ENCODE data around the gene BMP8A.
"Not testable (repeated sequence)": the region's sequence is repeated elsewhere in the genome, so short reads cannot be mapped to it uniquely, and the experiment has no call there.

BMP8A gene

DNA sequence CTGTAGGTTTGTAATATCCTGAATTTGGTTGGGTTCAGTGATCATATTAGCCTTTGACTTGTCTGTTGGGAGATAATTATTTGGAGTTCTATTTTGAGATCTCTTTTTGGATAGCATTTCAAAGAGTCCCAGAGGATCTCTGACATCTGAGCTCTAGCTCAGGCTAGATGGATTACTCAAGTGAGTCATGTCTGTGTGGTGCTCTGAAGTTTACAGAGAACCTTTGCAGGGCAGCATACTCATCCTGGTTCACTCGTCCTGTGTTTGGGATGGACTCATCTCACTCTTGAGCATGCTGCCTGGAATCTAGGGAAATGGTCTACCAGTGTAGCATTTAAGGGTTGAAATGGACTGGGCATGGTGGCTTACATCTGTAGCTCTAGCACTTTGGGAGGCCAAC is 29.4 kb upstream of the BMP8A start:
- Histone ChIP-seq H3K27ac (ENCODE audit: low read depth, low read length) (no peak overlapping the region), H3K36me3 (ENCODE audit: insufficient read depth, low read length) (peaks cover 54% of the 10 kb centered on the region), H3K4me1 (ENCODE audit: control insufficient read depth, insufficient read depth, low read length, unreplicated experiment) (peaks cover 3% of the 10 kb centered on the region), H3K4me3 (ENCODE audit: low read depth, low read length) (no peak overlapping the region), H2AFZ (ENCODE audit: low read length, unreplicated experiment) (no peak overlapping the region), H3K27me3 (ENCODE audit: insufficient read depth, low read length) (no peaks in the 10 kb centered on the region), H3K79me2 (ENCODE audit: control insufficient read depth, insufficient read depth, low read length, unreplicated experiment) (no peaks in the 10 kb centered on the region)

DNA sequence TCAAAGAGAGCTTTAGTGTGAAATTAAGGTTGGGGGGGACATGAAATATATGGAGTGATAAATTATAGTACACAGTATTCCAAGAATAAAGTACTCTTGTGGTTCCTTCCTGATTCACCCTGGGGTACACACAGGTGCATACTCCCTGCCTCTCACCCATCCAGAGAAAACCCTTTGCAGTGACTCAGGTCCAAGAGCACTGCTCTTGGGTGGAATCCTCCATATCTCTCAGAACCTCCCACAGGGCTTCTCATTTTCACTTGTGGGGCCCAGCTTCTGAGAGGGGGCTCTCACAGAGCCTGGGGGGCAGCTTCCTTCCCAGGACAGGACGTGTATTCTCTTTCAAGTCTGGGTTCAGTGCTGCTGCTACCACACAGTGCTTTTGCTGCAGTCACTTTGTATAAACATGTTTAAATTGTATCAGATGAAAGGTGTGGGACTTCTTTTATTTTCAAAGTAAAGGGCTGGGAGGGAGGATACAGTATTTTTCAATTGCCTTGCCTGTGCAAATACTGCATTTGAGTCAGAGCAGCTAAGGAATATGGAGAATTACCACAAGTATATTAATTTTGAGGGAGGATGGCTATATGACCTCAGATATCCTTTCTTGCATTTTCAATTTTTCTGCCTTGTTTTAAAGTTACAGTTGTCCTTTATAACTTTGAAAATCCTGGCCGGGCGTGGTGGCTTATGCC is 24.9 kb upstream of the BMP8A start:
- no peak overlapping the region for H3K27ac ChIP-seq (ENCODE audit: low read depth, low read length)
- no peak overlapping the region for H2AFZ ChIP-seq (ENCODE audit: low read length, unreplicated experiment)
- no peak overlapping the region for H3K4me3 ChIP-seq (ENCODE audit: low read depth, low read length)
- H3K4me1 ChIP-seq (ENCODE audit: control insufficient read depth, insufficient read depth, low read length, unreplicated experiment) = peaks cover 3% of the 10 kb centered on the region
- no peaks in the 10 kb centered on the region for H3K27me3 ChIP-seq (ENCODE audit: insufficient read depth, low read length)
- peaks cover 32% of the 10 kb centered on the region for H3K36me3 ChIP-seq (ENCODE audit: insufficient read depth, low read length)
- no peaks in the 10 kb centered on the region for H3K79me2 ChIP-seq (ENCODE audit: control insufficient read depth, insufficient read depth, low read length, unreplicated experiment)

DNA sequence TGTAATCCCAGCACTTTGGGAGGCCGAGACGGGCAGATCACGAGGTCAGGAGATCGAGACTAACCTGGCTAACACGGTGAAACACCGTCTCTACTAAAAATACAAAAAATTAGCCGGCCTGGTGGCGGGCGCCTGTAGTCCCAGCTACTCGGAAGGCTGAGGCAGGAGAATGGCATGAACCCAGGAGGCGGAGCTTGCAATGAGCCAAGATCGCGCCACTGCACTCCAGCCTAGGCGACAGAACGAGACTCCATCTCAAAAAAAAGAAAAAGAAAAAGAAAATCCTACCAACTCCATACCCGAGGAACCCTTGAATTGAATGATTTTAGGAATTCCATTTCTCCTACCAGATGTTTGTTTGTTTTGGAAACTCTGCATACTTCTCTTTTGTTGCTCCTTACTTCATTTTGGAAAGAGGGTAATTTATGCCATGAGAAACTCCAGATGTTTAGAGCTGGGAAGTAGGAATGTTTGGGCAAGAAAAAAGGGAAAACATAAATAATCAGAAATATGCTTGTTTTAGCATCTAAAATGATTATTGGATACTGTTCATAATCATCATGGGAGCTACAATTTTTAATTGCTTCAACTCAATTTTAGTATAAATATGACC is 24.2 kb upstream of the BMP8A start:
- H3K27ac ChIP-seq (ENCODE audit: low read depth, low read length); H3K27me3 ChIP-seq (ENCODE audit: insufficient read depth, low read length); H3K79me2 ChIP-seq (ENCODE audit: control insufficient read depth, insufficient read depth, low read length, unreplicated experiment); H2AFZ ChIP-seq (ENCODE audit: low read length, unreplicated experiment); H3K4me3 ChIP-seq (ENCODE audit: low read depth, low read length); H3K4me1 ChIP-seq (ENCODE audit: control insufficient read depth, insufficient read depth, low read length, unreplicated experiment): not testable (repeated sequence)
- H3K36me3 ChIP-seq (ENCODE audit: insufficient read depth, low read length) = peaks cover 28% of the 10 kb centered on the region

DNA sequence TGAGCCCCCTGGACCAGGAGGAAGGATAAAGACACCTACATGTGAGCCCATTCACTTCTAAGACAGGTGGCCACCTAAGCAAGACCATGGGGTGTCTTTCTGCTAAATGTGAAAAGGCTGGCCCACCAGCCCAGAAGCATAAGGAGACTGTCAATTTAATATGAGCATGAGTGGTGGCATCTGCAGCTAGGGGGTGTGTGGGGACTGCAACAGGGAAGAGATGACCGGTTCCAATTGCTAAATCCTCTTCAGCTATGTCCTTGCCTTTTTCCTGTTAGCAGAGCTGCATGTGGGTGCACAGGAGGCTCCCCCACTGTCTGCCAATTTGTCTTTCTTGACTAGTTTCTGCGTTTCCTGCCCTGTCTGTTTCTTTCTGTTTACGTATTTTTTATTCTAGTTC is 22.3 kb upstream of the BMP8A start:
- Histone ChIP-seq H3K36me3 (ENCODE audit: insufficient read depth, low read length) (peaks cover 23% of the 10 kb centered on the region), H3K4me1 (ENCODE audit: control insufficient read depth, insufficient read depth, low read length, unreplicated experiment) (no peaks in the 10 kb centered on the region), H2AFZ (ENCODE audit: low read length, unreplicated experiment) (no peak overlapping the region), H3K27ac (ENCODE audit: low read depth, low read length) (no peak overlapping the region), H3K4me3 (ENCODE audit: low read depth, low read length) (no peak overlapping the region), H3K79me2 (ENCODE audit: control insufficient read depth, insufficient read depth, low read length, unreplicated experiment) (no peaks in the 10 kb centered on the region), H3K27me3 (ENCODE audit: insufficient read depth, low read length) (no peaks in the 10 kb centered on the region)

DNA sequence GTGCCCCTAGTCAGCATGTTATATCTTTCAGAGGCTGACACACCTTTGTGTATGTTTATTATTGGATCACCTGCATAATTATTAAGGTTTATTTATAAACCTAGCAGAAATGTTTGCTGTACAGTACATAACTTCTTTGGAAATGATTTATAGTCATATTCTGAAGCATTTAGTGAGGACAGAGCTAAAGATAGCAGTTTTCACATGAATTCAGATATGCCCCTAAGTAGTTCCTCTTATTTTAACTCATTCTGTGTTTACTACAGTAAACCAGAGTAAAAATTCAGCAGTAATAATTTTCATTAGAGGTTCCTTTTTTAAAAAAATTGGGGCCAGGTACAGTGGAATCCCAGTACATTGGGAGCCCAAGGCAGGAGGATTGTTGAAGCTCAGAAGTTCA is 21.4 kb upstream of the BMP8A start:
- Histone ChIP-seq H3K36me3 (ENCODE audit: insufficient read depth, low read length) (peaks cover 19% of the 10 kb centered on the region), H3K4me3 (ENCODE audit: low read depth, low read length) (no peak overlapping the region), H2AFZ (ENCODE audit: low read length, unreplicated experiment) (no peak overlapping the region), H3K27me3 (ENCODE audit: insufficient read depth, low read length) (no peaks in the 10 kb centered on the region), H3K27ac (ENCODE audit: low read depth, low read length) (no peak overlapping the region), H3K79me2 (ENCODE audit: control insufficient read depth, insufficient read depth, low read length, unreplicated experiment) (no peaks in the 10 kb centered on the region), H3K4me1 (ENCODE audit: control insufficient read depth, insufficient read depth, low read length, unreplicated experiment) (no peaks in the 10 kb centered on the region)

DNA sequence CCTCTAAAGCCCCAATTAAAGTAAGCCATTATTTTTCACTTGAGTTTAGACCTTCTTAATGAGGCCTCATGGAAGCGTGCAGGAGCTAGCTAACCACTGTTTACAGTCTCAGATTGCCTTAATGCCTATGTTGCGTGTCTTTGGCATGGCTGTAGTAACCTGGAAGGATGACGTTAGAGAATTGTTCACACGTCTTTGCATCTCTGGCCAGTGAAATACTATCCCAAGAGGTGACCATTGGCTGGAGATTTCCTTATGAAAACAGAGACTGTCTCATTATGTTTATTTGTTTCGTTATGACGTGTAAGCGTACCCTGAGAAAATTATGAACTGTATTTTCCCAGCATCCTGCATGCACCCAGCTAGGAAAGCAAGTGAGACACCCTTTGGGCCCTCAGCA is 18.6 kb upstream of the BMP8A start:
- Histone ChIP-seq H3K79me2 (ENCODE audit: control insufficient read depth, insufficient read depth, low read length, unreplicated experiment) (no peaks in the 10 kb centered on the region), H3K27ac (ENCODE audit: low read depth, low read length) (no peak overlapping the region), H3K36me3 (ENCODE audit: insufficient read depth, low read length) (peaks cover 12% of the 10 kb centered on the region), H3K4me1 (ENCODE audit: control insufficient read depth, insufficient read depth, low read length, unreplicated experiment) (no peaks in the 10 kb centered on the region), H2AFZ (ENCODE audit: low read length, unreplicated experiment) (no peak overlapping the region), H3K27me3 (ENCODE audit: insufficient read depth, low read length) (no peaks in the 10 kb centered on the region), H3K4me3 (ENCODE audit: low read depth, low read length) (no peak overlapping the region)

DNA sequence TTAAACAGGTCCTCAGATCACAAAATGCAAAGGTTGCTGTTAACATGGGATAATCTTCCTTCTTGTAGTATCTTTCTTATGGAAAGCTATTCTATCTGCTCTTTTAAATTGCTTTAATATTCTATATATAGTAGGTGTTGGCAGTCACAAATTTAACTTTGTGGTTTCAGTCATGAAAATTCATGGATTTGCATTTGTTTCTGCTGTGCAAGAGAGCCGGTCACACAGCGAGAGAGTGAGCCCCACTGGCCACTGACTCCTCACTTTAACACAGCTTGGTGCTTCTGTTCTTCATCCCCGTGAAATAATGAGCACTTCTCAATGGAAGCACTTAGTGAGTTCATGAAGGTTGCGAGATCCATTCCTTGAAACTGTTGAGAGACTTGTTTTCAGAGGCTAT is 18.1 kb upstream of the BMP8A start:
- peaks cover 12% of the 10 kb centered on the region for H3K36me3 ChIP-seq (ENCODE audit: insufficient read depth, low read length)
- no peak overlapping the region for H3K27ac ChIP-seq (ENCODE audit: low read depth, low read length)
- H3K4me1 ChIP-seq (ENCODE audit: control insufficient read depth, insufficient read depth, low read length, unreplicated experiment) = no peaks in the 10 kb centered on the region
- no peaks in the 10 kb centered on the region for H3K79me2 ChIP-seq (ENCODE audit: control insufficient read depth, insufficient read depth, low read length, unreplicated experiment)
- no peak overlapping the region for H3K4me3 ChIP-seq (ENCODE audit: low read depth, low read length)
- H2AFZ ChIP-seq (ENCODE audit: low read length, unreplicated experiment) = no peak overlapping the region
- no peaks in the 10 kb centered on the region for H3K27me3 ChIP-seq (ENCODE audit: insufficient read depth, low read length)

DNA sequence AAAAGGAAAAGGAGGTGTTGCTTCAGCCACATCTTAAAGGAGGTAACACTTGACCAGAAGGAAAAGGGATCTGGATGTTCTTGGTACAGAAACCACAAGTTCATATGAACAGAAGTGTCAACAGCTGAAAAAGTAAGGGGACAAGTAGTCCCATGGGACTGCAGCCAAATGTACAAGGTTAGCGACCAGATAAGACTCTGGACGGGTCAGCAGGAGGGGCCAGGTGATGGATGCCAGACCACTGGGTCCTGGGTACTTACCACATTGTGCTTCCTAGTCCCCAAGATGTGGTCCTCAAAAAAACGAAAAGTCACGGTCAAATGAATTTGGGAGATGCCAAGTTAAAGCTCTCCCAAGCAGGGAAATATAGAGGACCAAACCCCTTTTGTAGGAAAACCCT is 16.6 kb upstream of the BMP8A start:
- Histone ChIP-seq H3K79me2 (ENCODE audit: control insufficient read depth, insufficient read depth, low read length, unreplicated experiment) (no peaks in the 10 kb centered on the region), H3K4me3 (ENCODE audit: low read depth, low read length) (no peak overlapping the region), H2AFZ (ENCODE audit: low read length, unreplicated experiment) (no peak overlapping the region), H3K27ac (ENCODE audit: low read depth, low read length) (no peak overlapping the region), H3K4me1 (ENCODE audit: control insufficient read depth, insufficient read depth, low read length, unreplicated experiment) (no peaks in the 10 kb centered on the region), H3K36me3 (ENCODE audit: insufficient read depth, low read length) (peaks cover 13% of the 10 kb centered on the region), H3K27me3 (ENCODE audit: insufficient read depth, low read length) (no peaks in the 10 kb centered on the region)

DNA sequence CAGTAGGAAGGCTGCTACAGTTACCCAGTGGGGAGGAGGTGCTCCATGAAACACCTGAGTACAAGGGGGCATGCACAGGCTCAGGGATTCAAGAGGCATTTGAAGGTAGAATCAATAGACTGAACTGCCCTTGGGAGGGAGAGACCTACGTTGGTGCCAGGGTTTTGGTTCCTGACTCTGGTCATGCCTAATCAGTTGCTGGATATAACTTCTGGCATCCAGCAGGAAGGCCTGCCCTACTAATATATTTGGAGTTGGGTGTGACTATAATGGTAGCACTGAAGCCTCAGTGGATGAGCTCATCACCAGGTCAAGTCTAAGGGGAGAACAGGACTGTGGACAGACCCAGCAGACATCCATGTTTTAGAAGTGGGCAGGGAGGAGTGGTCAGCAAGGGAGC is 15.9 kb upstream of the BMP8A start:
- not testable (repeated sequence) for H3K4me3 ChIP-seq (ENCODE audit: low read depth, low read length); H3K4me1 ChIP-seq (ENCODE audit: control insufficient read depth, insufficient read depth, low read length, unreplicated experiment); H3K27ac ChIP-seq (ENCODE audit: low read depth, low read length); H3K27me3 ChIP-seq (ENCODE audit: insufficient read depth, low read length); H2AFZ ChIP-seq (ENCODE audit: low read length, unreplicated experiment); H3K79me2 ChIP-seq (ENCODE audit: control insufficient read depth, insufficient read depth, low read length, unreplicated experiment)
- H3K36me3 ChIP-seq (ENCODE audit: insufficient read depth, low read length) = peaks cover 18% of the 10 kb centered on the region

DNA sequence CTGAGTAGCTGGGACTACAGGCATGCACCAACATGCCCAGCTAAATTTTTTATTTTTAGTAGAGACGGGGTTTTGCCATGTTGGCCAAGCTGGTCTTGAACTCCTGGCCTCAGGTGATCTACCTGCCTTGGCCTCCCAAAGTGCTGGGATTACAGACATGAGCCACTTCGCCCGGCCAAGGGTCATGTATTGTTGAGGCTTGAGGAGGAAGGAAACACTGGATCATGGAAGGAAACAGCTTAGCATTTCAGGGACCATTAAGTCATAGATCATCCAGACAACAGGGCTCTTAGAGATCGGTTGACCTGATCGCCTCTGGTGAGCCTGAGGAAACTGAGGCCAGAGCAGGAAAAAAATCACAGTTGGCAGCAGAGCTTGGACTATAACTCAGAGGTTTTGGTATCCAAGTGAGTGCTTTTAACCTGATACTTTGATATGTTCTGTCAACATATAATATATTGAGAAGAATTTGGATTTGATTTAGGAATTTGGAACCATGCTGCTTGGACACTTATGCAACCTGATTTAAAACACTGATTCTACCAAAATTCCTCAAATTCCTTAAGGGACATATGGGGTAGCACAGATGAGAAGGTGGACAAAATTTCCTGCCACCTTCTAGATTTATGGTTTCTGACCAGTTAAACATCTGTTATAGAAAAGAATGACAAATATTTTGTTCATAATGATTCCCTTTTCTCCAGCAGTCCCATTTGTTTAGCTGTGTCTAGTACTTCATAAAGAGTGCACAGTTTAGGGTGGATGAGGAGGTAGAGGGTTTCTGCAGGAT is 13.1 kb upstream of the BMP8A start:
- no peaks in the 10 kb centered on the region for H3K4me1 ChIP-seq (ENCODE audit: control insufficient read depth, insufficient read depth, low read length, unreplicated experiment)
- H3K79me2 ChIP-seq (ENCODE audit: control insufficient read depth, insufficient read depth, low read length, unreplicated experiment) = no peaks in the 10 kb centered on the region
- H3K4me3 ChIP-seq (ENCODE audit: low read depth, low read length) = no peak overlapping the region
- H3K27ac ChIP-seq (ENCODE audit: low read depth, low read length) = no peak overlapping the region
- no peaks in the 10 kb centered on the region for H3K27me3 ChIP-seq (ENCODE audit: insufficient read depth, low read length)
- H2AFZ ChIP-seq (ENCODE audit: low read length, unreplicated experiment) = no peak overlapping the region
- peaks cover 18% of the 10 kb centered on the region; the same call in 1 of the 2 replicates for H3K36me3 ChIP-seq (ENCODE audit: insufficient read depth, low read length)

DNA sequence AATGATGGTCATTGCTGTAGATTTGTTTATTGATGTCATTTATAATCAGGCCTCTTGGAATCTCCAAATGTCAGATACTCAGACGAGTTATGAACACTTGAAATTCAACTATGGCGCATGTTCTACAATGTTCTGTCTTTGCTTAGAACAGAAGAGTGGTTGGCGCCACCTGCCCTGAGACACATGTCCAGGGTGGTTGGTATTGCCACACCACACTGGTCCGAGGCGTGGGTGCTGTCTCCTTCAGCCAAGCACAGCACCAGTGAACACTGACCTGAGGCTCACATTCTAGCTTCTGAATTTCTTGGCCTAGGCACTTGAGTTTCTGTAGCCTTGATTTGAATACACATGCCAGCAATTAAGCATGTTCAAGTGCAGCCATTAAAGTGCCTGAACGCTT is 10.1 kb upstream of the BMP8A start:
- Histone ChIP-seq H3K27ac (ENCODE audit: low read depth, low read length) (no peak overlapping the region), H3K36me3 (ENCODE audit: insufficient read depth, low read length) (peaks cover 31% of the 10 kb centered on the region; the same call in 1 of the 2 replicates), H3K4me1 (ENCODE audit: control insufficient read depth, insufficient read depth, low read length, unreplicated experiment) (no peaks in the 10 kb centered on the region), H3K4me3 (ENCODE audit: low read depth, low read length) (no peak overlapping the region), H3K79me2 (ENCODE audit: control insufficient read depth, insufficient read depth, low read length, unreplicated experiment) (no peaks in the 10 kb centered on the region), H2AFZ (ENCODE audit: low read length, unreplicated experiment) (no peak overlapping the region), H3K27me3 (ENCODE audit: insufficient read depth, low read length) (no peaks in the 10 kb centered on the region)
